GM21526 (cell line): ENCODE measurements around the gene TJP3.
"Not testable (repeated sequence)": the region's sequence is repeated elsewhere in the genome, so short reads cannot be mapped to it uniquely, and the experiment has no call there.

Experiments
- ATAC-seq: cut with Tn5 transposase; IDR thresholded peaks from one replicate; pipeline ENCODE4 v1.9.1; 2021; ENCODE audit warnings: moderate library complexity; ENCODE audit not compliant: unreplicated experiment, low FRiP score

The TJP3 gene

DNA sequence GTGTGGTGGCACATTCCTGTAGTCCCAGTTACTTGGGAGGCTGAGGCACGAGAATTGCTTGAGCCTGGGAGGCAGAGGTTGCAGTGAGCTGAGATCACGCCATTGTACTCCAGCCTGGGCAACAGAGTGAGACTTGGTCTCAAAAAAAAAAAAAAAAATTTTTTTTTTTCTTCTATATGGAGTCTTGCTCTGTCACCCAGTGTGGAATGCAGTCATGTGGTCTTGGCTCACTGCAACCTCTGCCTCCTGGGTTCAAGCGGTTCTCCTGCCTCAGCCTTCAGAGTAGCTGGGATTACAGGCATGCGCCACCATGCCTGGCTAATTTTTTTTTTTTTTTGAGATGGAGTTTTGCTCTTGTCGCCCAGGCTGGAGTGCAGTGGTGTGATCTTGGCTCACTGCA is 57.6 kb downstream of the TJP3 start:
- not testable (repeated sequence) for ATAC-seq

DNA sequence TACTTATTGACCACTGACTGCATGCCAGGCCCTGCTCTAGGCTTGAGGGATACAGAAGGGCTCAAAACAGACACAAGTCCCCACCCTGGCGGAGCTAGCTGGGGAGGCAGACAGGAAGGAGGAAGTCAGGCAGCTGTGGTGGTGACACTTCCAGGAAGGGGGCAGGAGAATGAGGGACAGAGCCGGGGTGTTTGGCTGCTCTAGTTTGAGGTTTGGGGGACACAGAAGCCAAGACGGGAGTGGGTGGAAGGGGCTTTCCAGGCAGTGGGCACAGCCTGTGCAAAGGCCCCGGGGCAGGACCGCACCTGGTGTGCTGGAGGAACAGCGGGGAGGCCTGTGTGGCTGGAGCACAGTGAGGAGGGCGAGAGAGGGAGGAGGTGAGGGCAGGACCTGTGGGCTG is 58.3 kb downstream of the TJP3 start:
- no peak for ATAC-seq

DNA sequence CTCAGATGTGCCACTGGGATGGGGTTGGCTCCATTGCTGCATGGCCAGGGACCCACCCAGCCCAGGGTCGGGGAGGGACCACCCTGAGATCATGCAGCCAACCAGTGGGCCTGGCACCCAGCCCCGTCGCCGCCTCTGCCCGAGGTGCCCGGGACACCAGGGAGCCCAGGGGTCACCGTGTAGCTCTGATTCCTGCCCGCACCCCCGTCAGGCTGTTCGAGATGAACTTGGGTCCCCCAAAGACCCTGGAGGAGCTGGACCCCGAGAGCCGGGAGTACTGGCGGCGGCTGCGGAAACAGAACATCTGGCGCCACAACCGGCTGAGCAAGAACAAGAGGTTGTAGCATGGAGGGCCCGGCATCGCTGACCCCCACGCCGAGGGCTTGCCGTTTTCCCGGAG is 58.9 kb downstream of the TJP3 start:
- no peak for ATAC-seq

DNA sequence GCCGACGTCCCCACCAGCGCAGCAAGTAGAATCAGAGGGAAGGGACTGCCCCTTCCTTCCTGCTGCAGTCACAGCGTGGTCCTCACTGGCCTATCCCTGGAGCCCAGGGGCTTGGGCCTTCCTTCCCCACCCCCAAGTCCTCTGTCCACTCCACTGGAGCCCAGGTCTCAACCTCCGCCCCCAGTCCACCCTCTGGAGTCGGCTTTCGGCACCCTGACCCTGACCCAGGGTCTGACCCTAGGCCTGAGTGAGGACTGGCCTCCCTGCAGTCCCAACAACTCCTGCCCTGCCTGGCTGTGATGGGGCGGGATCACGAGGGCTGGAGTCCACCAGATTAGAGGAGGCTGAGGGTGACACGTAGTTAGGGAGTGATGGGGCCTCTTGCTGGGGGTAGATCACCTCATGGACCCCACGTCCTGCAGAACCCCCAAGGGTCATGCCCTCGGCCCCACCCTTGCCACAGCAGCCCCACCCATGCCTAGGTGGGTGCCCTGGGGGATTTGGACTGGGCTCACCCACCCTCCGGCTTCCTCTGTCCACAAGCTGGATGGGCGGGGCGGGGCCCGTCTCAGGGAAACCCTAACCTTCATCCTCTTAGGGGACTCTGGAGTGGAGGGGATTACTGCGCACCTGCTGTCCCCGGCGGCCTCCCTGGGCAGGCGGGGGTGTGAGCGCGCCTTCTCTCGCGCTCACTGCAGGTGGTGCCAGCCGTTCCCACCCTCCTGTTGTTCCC is 60.0 kb downstream of the TJP3 start:
- ATAC-seq = no peak

DNA sequence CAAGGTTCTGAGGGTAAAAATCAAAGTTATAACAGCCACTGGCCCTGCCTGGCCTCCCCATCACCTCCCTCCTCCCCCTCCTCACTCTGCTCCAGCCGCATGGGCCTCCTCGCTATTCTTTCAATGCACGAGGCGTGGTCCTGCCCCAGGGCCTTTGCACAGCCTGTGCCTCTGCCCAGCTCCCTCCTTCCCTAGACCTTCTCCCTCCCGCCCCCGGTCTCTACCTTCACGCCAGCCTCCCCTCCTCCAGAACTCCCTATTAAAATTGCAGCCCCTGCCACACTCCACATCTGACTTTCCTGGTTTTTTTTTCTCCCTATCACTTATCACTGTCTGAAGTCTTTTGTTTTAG is 60.5 kb downstream of the TJP3 start:
- ATAC-seq = no peak

DNA sequence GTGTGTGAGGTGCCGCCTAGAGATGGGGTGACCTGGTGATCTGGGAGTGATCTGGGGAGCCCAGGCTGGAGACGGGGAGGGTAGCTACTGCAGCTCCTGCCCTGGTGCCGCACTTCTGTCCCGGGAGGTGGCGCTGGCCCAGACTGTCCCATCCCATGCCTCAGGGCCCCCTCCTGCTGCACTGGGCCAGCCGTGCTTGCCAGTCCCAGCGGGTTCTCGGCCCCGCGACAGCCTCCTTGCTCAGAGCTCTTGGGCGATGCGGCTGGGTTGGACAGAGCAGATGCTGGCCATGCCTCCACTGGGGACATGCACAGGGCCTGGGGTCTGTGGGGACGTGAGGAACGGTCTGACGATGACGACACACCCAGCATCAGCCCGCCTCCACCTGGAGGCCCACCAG is 61.3 kb downstream of the TJP3 start:
- no peak for ATAC-seq

DNA sequence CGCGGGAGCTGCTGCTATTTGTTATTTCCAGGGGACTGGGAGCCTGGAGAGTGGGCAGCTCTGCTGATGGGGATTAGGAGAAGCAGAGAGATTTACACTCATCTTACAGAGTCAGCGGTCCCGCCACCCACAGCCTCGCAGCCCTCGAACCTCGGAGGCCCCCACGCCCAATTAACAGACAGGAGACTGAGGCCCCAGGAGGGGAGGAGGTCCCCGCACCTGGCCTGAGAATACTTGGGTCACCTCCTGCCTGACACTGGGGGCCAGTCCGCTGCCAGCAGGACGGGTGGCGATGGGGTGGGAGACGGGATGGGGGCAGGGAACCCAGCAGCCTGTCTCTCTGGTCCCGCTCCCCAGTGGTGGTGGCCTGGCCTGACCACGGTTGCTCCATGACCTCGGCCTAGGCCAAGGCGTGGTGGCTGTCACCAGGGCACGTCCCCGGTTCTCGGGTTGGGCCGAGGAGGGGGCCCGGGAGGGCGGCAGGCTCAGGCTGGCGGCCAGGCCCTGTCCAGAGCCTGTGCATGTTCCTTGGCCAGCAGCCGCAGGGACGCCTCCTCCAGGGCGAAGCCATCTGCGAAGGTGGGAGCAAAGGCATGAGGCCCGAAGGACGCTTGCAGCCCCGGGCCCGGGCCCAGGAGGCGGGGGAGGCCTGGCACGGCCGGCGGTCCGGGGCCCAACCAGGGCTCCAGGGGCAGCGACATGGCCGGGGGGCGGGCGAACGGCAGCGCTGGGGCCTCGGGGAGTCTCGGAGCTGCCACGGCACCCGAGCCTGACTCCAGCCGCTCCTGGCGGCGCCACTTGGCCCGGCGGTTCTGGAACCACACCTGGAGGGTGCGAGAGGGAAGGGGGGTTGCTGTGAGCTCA is 62.2 kb downstream of the TJP3 start:
- no peak for ATAC-seq

DNA sequence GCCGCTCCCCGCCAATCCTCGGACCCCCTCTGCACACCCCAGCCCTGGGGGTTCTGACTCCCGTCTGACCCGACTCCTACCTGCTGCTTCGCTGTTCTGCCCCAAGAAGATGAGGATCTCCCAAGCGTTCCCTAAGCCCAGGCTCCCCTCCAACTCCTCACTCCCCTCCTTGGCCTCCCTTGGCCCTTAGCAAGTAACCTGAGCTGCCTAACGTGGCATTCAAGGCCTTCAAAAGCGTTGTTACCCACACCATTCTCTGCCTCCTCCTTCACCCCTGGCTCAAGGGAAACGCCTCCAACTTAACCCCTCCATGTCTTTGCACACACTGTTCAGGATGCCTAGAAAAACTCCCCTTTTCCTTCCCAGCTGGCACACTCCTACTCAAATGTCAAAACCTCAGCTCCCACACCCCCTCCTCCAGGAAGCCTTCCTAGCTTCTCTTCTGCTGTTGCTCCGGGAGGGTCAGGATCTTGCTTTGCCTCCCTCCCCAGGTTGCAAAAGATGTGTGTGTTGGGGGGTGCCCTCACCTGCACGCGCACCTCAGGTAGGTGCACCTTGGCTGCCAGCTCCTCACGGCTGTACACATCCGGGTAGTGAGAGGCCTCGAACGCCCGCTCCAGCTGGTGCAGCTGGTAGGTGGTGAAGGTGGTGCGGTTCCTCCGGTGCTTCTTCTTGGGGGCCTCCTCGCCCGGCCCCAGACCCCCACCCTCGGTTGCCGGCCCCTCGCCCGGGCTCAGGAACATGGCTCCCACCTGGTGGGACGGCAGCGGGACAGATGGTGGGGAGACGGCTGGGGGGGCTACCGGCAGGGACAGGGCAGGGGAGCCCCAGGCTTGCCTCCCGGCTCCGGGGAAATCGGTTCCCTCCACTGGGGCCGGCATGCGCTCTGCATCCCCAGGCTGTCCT is 63.1 kb downstream of the TJP3 start:
- no peak for ATAC-seq

DNA sequence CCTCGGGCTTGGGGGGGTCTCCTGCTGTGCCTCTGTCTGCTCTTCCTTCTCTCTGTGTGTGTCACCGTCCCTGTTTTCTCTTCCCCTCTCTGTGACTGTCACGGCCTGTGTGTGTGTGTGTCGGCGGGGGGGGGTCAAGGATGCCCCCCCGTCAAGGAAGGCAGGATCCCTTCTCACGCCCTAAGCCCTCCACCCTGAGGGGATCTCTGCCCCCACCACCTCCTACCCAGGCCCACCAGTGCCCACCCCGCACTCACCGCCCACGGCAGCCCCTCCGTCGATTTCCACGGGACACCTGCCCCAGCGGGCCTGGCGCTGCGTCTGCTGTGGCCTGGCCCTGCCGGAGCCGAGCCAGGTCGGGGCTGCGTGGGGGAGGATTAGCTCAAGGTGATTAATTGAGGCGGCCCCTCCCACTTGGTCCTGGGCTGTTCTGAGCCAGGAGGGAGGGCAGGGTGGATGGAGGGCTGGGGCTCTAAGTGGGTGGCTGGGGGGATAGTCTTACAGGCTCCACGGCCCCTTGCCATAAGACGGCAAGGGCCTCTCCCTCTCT is 63.8 kb downstream of the TJP3 start, which contains the start of gene RAX2:
Gene RAX2, minus strand, starts transcription at position 323 of the 550 bp plus-strand sequence. CDS start 486 bp downstream, outside the sequence.
- no peak for ATAC-seq

DNA sequence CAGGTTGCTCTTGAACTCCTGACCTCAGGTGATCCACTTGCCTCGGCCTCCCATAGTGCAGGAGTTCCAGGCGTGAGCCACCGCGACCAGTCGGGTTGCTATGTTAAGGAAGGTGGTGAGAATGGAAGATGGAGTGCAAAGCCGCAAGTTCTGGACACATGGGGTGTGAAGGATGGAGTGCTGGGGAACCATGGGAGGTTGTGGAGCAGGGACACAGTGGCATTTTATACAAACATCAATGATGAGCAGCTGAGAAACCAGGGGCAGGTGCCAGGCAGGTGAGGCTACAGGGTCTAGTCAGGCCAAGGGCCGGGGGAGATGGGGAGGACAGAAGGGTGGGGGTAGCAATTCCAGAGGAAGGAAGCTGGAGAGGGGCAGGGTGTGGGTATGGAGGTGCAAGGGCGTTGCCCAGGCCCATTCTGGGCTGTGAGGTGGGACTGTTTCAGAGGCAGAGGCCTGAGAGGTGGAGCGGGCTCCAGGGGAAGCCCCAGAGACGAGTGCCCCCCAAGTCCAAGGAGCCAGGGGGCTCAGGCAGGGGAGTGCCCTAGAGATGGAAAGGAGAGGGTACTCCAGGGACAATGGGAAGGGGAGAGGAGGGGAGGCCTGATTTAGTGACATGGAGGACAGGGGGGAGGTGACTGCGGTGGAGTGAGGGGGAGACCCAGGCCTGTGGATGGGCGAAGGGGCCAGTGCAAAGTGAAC is 65.8 kb downstream of the TJP3 start:
- no peak for ATAC-seq

DNA sequence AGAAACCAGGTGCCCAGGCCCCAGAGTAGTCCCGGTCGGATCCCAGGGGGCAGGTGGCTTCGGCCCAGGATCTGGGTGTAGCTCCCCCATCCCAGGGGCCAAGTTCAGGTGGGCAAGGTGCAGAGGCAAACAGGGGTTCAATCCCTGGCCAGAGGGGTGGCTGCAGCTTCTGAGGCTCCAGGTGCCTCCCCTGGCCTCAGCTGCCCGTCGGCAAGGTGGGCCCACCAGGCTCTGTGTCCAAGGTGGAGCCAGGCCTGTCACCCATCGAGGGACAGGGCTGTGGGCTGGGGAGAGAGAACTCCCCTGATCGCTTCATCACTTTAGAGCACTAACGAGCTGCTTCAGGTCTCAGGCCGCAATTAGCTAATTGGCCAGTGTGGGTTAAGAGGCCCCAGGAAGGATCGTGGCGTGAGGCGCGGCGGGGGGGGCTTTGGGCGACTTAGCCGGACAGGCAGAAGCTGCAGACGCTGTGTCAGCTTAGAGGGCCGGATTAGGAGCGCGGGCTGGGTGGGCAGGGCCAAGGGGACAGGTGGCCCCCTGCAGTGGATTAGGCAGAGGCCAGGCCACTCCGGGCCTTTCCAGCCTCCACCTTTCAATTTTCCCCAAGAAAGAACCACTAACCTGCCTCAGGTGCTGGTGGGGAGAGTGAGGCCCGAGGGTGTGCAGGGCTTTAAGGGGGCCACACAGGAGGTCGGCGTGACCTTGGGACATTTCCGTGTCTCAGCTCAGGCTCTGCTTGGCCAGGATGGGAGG is 66.6 kb downstream of the TJP3 start:
- no peak for ATAC-seq

DNA sequence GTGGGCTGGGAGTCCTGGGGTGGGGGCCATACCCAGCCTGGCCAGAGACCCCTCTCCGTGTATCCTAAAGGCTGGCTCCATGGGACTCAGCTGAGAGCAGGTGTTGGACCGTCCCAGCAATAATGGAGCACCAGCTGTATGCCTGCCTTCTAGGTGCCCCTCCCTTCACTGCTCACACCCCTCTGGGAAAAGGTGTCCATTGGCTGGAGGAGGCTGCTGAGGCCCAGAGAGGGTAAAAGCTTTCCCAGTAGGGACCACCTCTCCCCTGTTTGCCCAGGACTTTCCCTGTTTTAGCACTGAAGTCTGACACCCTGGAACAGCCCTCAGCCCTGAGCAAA is 67.2 kb downstream of the TJP3 start:
- ATAC-seq = no peak

DNA sequence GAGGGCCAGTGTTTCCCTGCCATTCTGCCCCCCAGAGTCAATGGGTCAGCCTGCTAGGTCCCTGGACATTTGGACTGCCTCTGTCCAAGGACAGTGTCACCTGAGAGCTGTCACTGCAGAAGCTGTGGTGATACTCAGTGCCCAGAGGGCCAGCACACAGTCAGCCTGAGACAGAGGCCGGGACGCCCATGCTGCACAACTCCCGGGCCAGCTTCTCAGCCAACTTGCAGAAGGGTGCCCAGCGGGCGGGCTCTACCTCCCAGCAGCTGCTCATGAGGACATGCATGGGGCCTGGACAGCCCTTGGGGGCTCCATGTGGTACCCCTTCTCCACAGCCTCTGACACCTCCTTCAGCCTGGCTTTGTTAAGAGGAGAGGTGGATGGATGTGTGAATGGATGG is 67.6 kb downstream of the TJP3 start:
- no peak for ATAC-seq

DNA sequence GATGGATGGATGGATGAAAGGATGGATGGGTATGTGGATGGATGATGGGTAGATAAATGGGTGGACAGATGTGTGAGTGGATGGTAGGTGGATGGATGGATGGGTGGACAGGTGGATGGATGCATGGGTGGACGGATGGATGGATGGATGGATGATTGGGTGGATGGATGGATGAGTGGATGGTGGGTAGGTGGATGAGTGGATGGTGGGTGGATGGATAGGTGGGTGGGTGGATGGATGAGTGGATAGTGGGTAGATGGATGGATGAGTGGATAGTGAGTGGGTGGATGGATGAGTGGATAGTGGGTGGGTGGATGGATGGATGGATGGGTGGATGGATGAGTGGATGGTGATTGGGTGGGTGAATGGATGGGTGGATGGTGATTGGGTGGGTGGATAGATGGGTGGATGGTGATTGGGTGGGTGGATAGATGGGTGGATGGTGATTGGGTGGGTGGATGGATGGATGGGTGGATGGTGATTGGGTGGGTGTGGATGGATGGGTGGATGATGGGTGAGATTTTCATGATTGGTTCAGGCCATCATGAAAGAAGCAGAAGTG is 68.4 kb downstream of the TJP3 start:
- no peak for ATAC-seq

DNA sequence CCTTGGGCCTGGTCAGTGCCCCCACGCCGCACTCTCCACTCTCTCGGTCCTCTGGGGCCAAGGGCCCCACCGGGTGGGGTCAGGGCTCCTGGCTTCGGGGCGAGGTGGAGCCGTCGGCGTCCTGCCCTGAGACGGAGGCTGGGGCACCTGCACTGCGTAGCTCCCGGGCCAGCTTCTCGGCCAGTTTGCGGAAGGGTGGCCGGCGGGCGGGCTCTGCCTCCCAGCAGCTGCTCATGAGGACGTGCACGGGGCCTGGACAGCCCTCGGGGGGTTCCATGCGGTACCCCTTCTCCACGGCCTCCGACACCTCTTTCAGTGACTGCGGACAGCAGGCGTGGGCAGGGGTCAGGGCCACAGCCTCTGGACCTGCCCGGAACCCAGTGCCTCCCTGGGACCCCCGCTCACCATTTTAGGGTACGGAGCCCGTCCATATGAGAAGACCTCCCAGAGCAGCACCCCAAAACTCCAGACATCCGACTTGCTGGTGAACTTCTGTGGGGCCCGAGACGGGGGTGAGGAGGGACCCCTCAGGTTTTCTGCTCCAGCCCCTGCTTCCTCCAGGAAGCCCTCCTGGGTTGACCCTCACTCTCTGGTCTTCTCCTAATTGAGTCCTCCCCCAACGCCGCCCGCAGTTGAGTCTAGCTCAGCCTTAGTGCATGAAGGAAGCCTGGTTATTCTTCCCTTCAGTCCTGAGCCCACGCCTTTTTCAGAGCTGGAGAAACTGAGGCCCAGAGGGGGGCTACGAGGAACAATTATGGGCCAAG is 70.1 kb downstream of the TJP3 start:
- ATAC-seq = no peak

DNA sequence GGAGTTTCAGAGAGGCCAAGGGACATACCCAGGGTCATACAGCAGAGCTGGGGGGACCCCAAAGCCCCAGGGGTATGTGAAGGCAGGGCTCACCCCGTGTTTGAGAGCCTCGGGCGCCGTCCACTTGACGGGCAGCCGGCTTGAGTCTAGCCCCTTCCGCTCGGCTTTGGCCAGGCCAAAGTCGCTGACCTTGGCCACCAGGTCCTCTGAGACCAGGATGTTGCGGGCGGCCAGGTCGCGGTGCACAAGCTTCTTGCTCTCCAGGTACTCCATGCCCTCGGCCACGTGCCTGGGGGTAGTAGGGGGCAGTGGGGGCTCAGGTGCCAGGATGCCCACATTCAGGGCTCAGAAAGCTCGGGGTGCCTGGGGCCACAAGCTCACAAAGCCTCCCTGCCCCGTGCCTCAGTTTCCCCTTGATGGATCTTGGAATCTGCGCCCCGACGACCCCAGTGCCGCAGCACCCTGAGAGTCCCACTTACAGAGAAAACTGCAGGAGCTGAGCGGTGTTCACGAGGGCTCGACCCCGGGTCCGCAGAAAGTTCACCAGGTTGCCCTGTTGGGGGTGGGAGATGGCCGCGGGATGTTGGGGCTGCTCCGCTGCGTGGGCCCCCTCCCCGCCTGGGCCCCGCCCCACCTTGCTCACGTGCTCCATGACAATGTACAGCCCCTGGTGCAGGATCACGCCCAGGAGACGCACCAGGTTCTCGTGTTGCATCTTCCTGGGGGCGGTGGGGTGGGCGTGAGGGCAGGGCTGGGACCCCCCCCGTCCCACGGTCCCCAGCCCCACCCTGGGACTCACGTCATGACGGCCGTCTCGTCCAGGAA is 70.9 kb downstream of the TJP3 start:
- ATAC-seq = no peak

DNA sequence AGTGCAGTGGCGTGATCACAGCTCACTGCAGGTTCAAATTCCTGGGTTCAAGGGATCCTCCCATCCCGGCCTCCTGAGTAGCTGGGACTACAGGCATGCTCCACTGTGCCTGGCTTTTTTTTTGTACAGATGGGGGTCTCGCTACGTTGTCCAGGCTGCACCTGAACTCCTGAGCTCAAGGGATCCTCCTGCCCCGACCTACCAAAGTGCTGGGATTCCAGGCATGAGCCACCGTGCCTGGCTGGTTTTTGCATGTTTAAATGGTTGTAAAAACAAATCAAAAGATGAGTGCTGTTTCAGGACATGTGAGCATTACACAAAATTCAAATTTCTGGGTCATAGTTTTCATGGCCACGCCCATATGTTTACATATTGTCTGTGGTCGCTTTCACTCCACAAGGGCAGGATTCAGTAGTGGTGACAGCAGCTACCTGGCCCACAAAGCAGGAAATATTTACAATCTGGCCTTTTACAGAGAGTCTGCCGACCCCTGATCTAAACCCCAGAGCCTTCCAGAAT is 72.7 kb downstream of the TJP3 start:
- no peak for ATAC-seq
